Activated T-cell treated with anti-CD3 and anti-CD28 coated beads, Interleukin-2, amount 50 U/mL, for 1 hour (primary cell): ENCODE measurements around the gene DLG2.
"Not testable (repeated sequence)": the region's sequence is repeated elsewhere in the genome, so short reads cannot be mapped to it uniquely, and the experiment has no call there.

Source experiments
- DNase-seq: peaks from one replicate; pipeline ENCODE4 v3.0.0-alpha.2; 2020

DLG2 gene

GRCh38 chr11:84887055-84887629 is 740.0 kb downstream of the DLG2 start:
- DNase-seq = no peak

- DNase-seq = no peak
Observed at GRCh38 chr11:84886344-84886743, 740.8 kb downstream of the DLG2 start.

GRCh38 chr11:84884836-84885235 is 742.3 kb downstream of the DLG2 start:
- DNase-seq = no peak

GRCh38 chr11:84882056-84882455 is 745.1 kb downstream of the DLG2 start:
- no peak for DNase-seq

GRCh38 chr11:84871116-84871515 is 756.0 kb downstream of the DLG2 start:
- no peak for DNase-seq

- DNase-seq = no peak
Observed at GRCh38 chr11:84870486-84870885, 756.7 kb downstream of the DLG2 start.

GRCh38 chr11:84866922-84867321 is 760.2 kb downstream of the DLG2 start:
- DNase-seq = no peak

GRCh38 chr11:84865791-84866535 is 761.2 kb downstream of the DLG2 start:
- no peak for DNase-seq

GRCh38 chr11:84865257-84865656 is 761.9 kb downstream of the DLG2 start:
- DNase-seq = no peak

GRCh38 chr11:84857746-84858145 is 769.4 kb downstream of the DLG2 start:
- DNase-seq = no peak

GRCh38 chr11:84855508-84856245 is 771.5 kb downstream of the DLG2 start:
- DNase-seq = no peak

- no peak for DNase-seq
Observed at GRCh38 chr11:84854498-84854880, 772.7 kb downstream of the DLG2 start.

GRCh38 chr11:84853841-84854497 is 773.2 kb downstream of the DLG2 start:
- DNase-seq = no peak

- DNase-seq = no peak
Observed at GRCh38 chr11:84847842-84848241, 779.3 kb downstream of the DLG2 start.

- not testable (repeated sequence) for DNase-seq
Observed at GRCh38 chr11:84840201-84840600, 786.9 kb downstream of the DLG2 start.

- no peak for DNase-seq
Observed at GRCh38 chr11:84837402-84838069, 789.6 kb downstream of the DLG2 start.

GRCh38 chr11:84836371-84836770 is 790.8 kb downstream of the DLG2 start:
- no peak for DNase-seq

- DNase-seq = no peak
Observed at GRCh38 chr11:84833488-84834088, 793.6 kb downstream of the DLG2 start.

GRCh38 chr11:84830372-84830771 is 796.8 kb downstream of the DLG2 start:
- no peak for DNase-seq

GRCh38 chr11:84829162-84829561 is 798.0 kb downstream of the DLG2 start:
- no peak for DNase-seq

- no peak for DNase-seq
Observed at GRCh38 chr11:84828616-84829015, 798.5 kb downstream of the DLG2 start.

GRCh38 chr11:84825106-84825660 is 802.0 kb downstream of the DLG2 start:
- DNase-seq = no peak
